ENCODE measurements around the gene MXI1.

DNA sequence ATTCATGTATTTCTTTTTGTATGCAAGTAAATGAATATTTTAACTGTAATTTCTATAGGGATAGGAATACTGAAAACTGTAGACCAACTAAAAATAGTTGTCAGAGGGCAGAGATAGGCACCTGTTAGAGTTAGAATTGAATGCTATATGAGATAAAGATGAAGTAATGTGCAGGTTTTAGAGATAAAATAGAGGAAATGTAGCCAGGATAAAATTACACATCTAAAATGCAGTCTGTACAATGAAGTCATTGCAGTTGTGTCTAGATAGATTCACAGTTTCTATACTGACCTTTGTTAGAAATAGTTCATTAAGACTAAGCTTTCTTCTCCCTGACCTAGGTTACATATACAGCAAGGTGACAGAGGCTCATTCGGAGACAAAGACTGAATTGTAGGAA, 51.1 kb downstream of the MXI1 start:
- TF ChIP-seq, protein P1, sequence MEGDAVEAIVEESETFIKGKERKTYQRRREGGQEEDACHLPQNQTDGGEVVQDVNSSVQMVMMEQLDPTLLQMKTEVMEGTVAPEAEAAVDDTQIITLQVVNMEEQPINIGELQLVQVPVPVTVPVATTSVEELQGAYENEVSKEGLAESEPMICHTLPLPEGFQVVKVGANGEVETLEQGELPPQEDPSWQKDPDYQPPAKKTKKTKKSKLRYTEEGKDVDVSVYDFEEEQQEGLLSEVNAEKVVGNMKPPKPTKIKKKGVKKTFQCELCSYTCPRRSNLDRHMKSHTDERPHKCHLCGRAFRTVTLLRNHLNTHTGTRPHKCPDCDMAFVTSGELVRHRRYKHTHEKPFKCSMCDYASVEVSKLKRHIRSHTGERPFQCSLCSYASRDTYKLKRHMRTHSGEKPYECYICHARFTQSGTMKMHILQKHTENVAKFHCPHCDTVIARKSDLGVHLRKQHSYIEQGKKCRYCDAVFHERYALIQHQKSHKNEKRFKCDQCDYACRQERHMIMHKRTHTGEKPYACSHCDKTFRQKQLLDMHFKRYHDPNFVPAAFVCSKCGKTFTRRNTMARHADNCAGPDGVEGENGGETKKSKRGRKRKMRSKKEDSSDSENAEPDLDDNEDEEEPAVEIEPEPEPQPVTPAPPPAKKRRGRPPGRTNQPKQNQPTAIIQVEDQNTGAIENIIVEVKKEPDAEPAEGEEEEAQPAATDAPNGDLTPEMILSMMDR (IDR thresholded peaks at IDR 0.05), result no peak
- no peak for TF ChIP-seq POLR2A (IDR thresholded peaks at IDR 0.05)
